Measurements from ENCODE around the gene PSPH.
"Not testable (repeated sequence)": the region's sequence is repeated elsewhere in the genome, so short reads cannot be mapped to it uniquely, and the experiment has no call there.

The PSPH gene

DNA sequence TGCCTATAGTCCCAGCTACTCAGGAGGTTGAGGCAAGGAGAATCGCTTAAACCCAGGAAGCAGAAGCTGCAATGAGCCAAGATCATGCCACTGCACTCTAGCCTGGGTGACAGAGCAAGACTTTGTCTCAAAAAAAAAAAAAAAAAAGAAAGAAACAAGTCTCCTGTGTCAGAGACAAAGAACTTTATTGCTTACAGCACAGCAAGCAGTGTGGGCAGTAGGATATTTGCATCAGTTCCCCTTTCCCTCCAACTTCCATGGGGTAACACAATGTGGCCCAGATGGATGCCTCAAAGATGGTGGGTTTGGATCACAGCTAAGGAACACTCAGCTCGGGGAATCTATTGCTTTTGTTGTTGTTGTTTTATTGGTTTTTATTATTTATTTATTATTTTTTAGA lies 5.5 kb downstream of the PSPH start:
- not testable (repeated sequence) for H3K27ac ChIP-seq (ENCODE audit: low read depth, low read length); H2BK120ac ChIP-seq (ENCODE audit: low read depth, low read length); DNase-seq; H3K36me3 ChIP-seq (ENCODE audit: control insufficient read depth, insufficient read depth, low read length); H2BK5ac ChIP-seq (ENCODE audit: low read length); H3K9ac ChIP-seq (ENCODE audit: low read length); H2BK15ac ChIP-seq (replicated peaks; ENCODE audit: low read depth); H3K79me1 ChIP-seq (ENCODE audit: low read length); H3K56ac ChIP-seq (ENCODE audit: low read length); H3K23ac ChIP-seq (ENCODE audit: low read length); H3K18ac ChIP-seq (ENCODE audit: low read length); H4K5ac ChIP-seq (ENCODE audit: low read length); H2AK5ac ChIP-seq (ENCODE audit: low read length); H3K4me2 ChIP-seq (ENCODE audit: low read length); H3K4me1 ChIP-seq (ENCODE audit: control insufficient read depth, low read depth, low read length); H3K4me3 ChIP-seq (ENCODE audit: low read length); H3K27me3 ChIP-seq (ENCODE audit: insufficient read depth, low read length, poor library complexity); H3K4ac ChIP-seq (ENCODE audit: low read depth, low read length); H4K8ac ChIP-seq (ENCODE audit: low read depth, low read length); H3K79me2 ChIP-seq (ENCODE audit: control insufficient read depth, insufficient read depth, low read length)
- WGBS (ENCODE audit: extremely low coverage, insufficient coverage, low lambda C conversion rate), result no CpG with 5 or more reads among the region's 2 CpGs

GRCh38 chr7:56040730-56041129 lies 10.5 kb downstream of the PSPH start:
- H2BK15ac ChIP-seq (replicated peaks; ENCODE audit: low read depth), result no peak overlapping the region
- H3K18ac ChIP-seq (ENCODE audit: low read length), result no peak overlapping the region
- no peak overlapping the region for H2BK5ac ChIP-seq (ENCODE audit: low read length)
- H3K79me1 ChIP-seq (ENCODE audit: low read length), result no peaks in the 10 kb centered on the region
- no peak for DNase-seq
- WGBS (ENCODE audit: extremely low coverage, insufficient coverage, low lambda C conversion rate), result no CpG with 5 or more reads among the region's 3 CpGs
- H3K4ac ChIP-seq (ENCODE audit: low read depth, low read length), result no peak overlapping the region
- H2AK5ac ChIP-seq (ENCODE audit: low read length), result no peak overlapping the region
- H3K4me2 ChIP-seq (ENCODE audit: low read length), result no peak overlapping the region
- peaks cover 2% of the 10 kb centered on the region for H3K27me3 ChIP-seq (ENCODE audit: insufficient read depth, low read length, poor library complexity)
- no peaks in the 10 kb centered on the region for H3K36me3 ChIP-seq (ENCODE audit: control insufficient read depth, insufficient read depth, low read length)
- H3K23ac ChIP-seq (ENCODE audit: low read length), result no peak overlapping the region
- H3K79me2 ChIP-seq (ENCODE audit: control insufficient read depth, insufficient read depth, low read length), result no peaks in the 10 kb centered on the region
- no peak overlapping the region for H4K5ac ChIP-seq (ENCODE audit: low read length)
- no peak overlapping the region for H3K27ac ChIP-seq (ENCODE audit: low read depth, low read length)
- H3K56ac ChIP-seq (ENCODE audit: low read length), result no peak overlapping the region
- H3K9ac ChIP-seq (ENCODE audit: low read length), result no peak overlapping the region
- H3K4me1 ChIP-seq (ENCODE audit: control insufficient read depth, low read depth, low read length), result no peaks in the 10 kb centered on the region
- no peak overlapping the region for H2BK120ac ChIP-seq (ENCODE audit: low read depth, low read length)
- no peak overlapping the region for H3K4me3 ChIP-seq (ENCODE audit: low read length)
- H4K8ac ChIP-seq (ENCODE audit: low read depth, low read length), result no peak overlapping the region

DNA sequence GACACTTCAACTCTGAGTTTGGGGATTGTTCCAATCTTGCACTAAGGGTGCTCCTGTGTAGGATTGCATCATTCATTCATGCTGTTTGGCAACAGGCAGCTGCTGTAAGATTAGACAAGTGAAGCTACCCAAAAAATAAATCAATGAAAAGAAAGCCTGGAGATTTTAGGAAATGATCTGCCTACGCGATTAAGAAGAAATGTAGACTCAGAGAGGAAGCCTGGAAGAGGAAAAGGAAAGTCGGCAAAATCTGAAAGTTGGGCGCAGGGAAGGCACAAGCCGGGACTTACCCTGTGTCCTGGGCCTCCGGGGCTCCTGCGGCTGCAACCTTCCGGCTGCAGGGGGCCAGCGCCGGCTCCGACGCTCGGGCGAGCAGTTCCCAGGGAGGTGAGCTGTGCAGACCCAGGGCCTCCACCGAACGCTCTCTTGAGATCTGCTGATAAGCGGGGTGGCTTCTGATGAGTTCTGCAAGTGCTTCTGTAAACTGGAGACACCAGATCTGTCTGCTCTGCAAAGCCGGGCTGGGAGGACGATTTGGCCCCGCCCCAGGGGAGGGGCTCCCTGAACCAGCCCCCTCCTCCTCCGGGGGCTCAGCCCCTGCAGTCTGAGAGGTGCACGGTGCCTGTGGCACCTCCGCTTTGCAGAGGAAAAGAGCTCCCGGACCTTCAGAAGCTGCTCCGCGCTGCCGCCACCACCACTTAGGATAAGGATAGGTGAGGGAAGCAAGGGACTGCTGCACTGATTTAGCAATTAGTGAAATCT lies 17.4 kb downstream of the PSPH start:
- no peaks in the 10 kb centered on the region for H3K4me1 ChIP-seq (ENCODE audit: control insufficient read depth, low read depth, low read length)
- H2BK5ac ChIP-seq (ENCODE audit: low read length), result no peak overlapping the region
- peak overlapping the region; percentile 68 for H3K9ac ChIP-seq (ENCODE audit: low read length)
- H3K79me2 ChIP-seq (ENCODE audit: control insufficient read depth, insufficient read depth, low read length), result peaks cover 6% of the 10 kb centered on the region
- peak overlapping the region; percentile 56 for H3K4me2 ChIP-seq (ENCODE audit: low read length)
- H4K5ac ChIP-seq (ENCODE audit: low read length), result no peak overlapping the region
- H3K56ac ChIP-seq (ENCODE audit: low read length), result peak overlapping the region; percentile 81
- WGBS (ENCODE audit: extremely low coverage, insufficient coverage, low lambda C conversion rate), result no CpG with 5 or more reads among the region's 27 CpGs
- H3K36me3 ChIP-seq (ENCODE audit: control insufficient read depth, insufficient read depth, low read length), result peaks cover 2% of the 10 kb centered on the region
- H3K79me1 ChIP-seq (ENCODE audit: low read length), result peaks cover 4% of the 10 kb centered on the region
- H2BK15ac ChIP-seq (replicated peaks; ENCODE audit: low read depth), result no peak overlapping the region
- DNase-seq, result peak; percentile 98
- no peak overlapping the region for H4K8ac ChIP-seq (ENCODE audit: low read depth, low read length)
- H3K4me3 ChIP-seq (ENCODE audit: low read length), result peak overlapping the region; percentile 38
- H3K4ac ChIP-seq (ENCODE audit: low read depth, low read length), result no peak overlapping the region
- no peaks in the 10 kb centered on the region for H3K27me3 ChIP-seq (ENCODE audit: insufficient read depth, low read length, poor library complexity)
- peak overlapping the region; percentile 88 for H3K27ac ChIP-seq (ENCODE audit: low read depth, low read length)
- H3K18ac ChIP-seq (ENCODE audit: low read length), result peak overlapping the region; percentile 85
- H2BK120ac ChIP-seq (ENCODE audit: low read depth, low read length), result no peak overlapping the region
- H2AK5ac ChIP-seq (ENCODE audit: low read length), result no peak overlapping the region
- no peak overlapping the region for H3K23ac ChIP-seq (ENCODE audit: low read length)

GRCh38 chr7:56032578-56032977 lies 18.7 kb downstream of the PSPH start:
- not testable (repeated sequence) for H2BK120ac ChIP-seq (ENCODE audit: low read depth, low read length); H4K5ac ChIP-seq (ENCODE audit: low read length); H2BK5ac ChIP-seq (ENCODE audit: low read length); H3K4me1 ChIP-seq (ENCODE audit: control insufficient read depth, low read depth, low read length); H2AK5ac ChIP-seq (ENCODE audit: low read length); H3K23ac ChIP-seq (ENCODE audit: low read length); H3K4me3 ChIP-seq (ENCODE audit: low read length); H3K36me3 ChIP-seq (ENCODE audit: control insufficient read depth, insufficient read depth, low read length); H3K4me2 ChIP-seq (ENCODE audit: low read length); H3K79me1 ChIP-seq (ENCODE audit: low read length); H3K9ac ChIP-seq (ENCODE audit: low read length); DNase-seq; H3K56ac ChIP-seq (ENCODE audit: low read length); H3K27ac ChIP-seq (ENCODE audit: low read depth, low read length); H2BK15ac ChIP-seq (replicated peaks; ENCODE audit: low read depth); H4K8ac ChIP-seq (ENCODE audit: low read depth, low read length); H3K4ac ChIP-seq (ENCODE audit: low read depth, low read length); H3K27me3 ChIP-seq (ENCODE audit: insufficient read depth, low read length, poor library complexity); H3K79me2 ChIP-seq (ENCODE audit: control insufficient read depth, insufficient read depth, low read length); H3K18ac ChIP-seq (ENCODE audit: low read length)
- WGBS (ENCODE audit: extremely low coverage, insufficient coverage, low lambda C conversion rate), result no CpG with 5 or more reads among the region's 7 CpGs

DNA sequence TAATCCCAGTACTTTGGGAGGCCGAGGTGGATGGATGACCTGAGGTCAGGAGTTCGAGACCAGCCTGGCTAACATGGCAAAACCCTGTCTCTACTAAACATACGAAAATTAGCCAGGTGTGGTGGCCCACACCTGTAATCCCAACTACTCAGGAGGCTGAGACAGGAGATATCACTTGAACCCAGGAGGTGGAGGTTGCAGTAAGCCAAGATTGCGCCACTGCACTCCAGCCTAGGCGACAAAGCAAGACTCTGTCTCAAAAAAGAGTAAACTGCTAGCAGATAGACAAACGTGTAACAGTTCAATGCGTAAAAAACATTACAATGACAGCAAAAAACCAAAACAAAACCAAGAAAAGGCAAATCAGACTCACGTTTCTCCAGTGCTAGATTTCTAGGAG lies 19.7 kb downstream of the PSPH start:
- H3K27ac ChIP-seq (ENCODE audit: low read depth, low read length); H3K79me2 ChIP-seq (ENCODE audit: control insufficient read depth, insufficient read depth, low read length); H3K4me1 ChIP-seq (ENCODE audit: control insufficient read depth, low read depth, low read length); H3K4ac ChIP-seq (ENCODE audit: low read depth, low read length); H3K23ac ChIP-seq (ENCODE audit: low read length); H4K8ac ChIP-seq (ENCODE audit: low read depth, low read length); H3K79me1 ChIP-seq (ENCODE audit: low read length); H3K18ac ChIP-seq (ENCODE audit: low read length); H2BK5ac ChIP-seq (ENCODE audit: low read length); H3K36me3 ChIP-seq (ENCODE audit: control insufficient read depth, insufficient read depth, low read length); H3K4me3 ChIP-seq (ENCODE audit: low read length); H2AK5ac ChIP-seq (ENCODE audit: low read length); H4K5ac ChIP-seq (ENCODE audit: low read length); H2BK15ac ChIP-seq (replicated peaks; ENCODE audit: low read depth); H2BK120ac ChIP-seq (ENCODE audit: low read depth, low read length); H3K27me3 ChIP-seq (ENCODE audit: insufficient read depth, low read length, poor library complexity); DNase-seq; H3K9ac ChIP-seq (ENCODE audit: low read length): not testable (repeated sequence)
- Histone ChIP-seq H3K56ac (ENCODE audit: low read length) (peak overlapping the region; percentile 34), H3K4me2 (ENCODE audit: low read length) (peak overlapping the region; percentile 8)
- no CpG with 5 or more reads among the region's 8 CpGs for WGBS (ENCODE audit: extremely low coverage, insufficient coverage, low lambda C conversion rate)

GRCh38 chr7:56030340-56030739 lies 20.9 kb downstream of the PSPH start:
- Histone ChIP-seq H3K9ac (ENCODE audit: low read length) (no peak overlapping the region), H3K79me2 (ENCODE audit: control insufficient read depth, insufficient read depth, low read length) (peaks cover 6% of the 10 kb centered on the region), H4K8ac (ENCODE audit: low read depth, low read length) (no peak overlapping the region), H3K27ac (ENCODE audit: low read depth, low read length) (no peak overlapping the region), H3K36me3 (ENCODE audit: control insufficient read depth, insufficient read depth, low read length) (peaks cover 2% of the 10 kb centered on the region), H3K23ac (ENCODE audit: low read length) (no peak overlapping the region), H3K18ac (ENCODE audit: low read length) (no peak overlapping the region), H2AK5ac (ENCODE audit: low read length) (no peak overlapping the region), H3K56ac (ENCODE audit: low read length) (no peak overlapping the region), H3K4me3 (ENCODE audit: low read length) (no peak overlapping the region), H2BK120ac (ENCODE audit: low read depth, low read length) (no peak overlapping the region), H3K4me1 (ENCODE audit: control insufficient read depth, low read depth, low read length) (no peaks in the 10 kb centered on the region), H3K4ac (ENCODE audit: low read depth, low read length) (no peak overlapping the region), H3K4me2 (ENCODE audit: low read length) (no peak overlapping the region), H2BK5ac (ENCODE audit: low read length) (no peak overlapping the region), H4K5ac (ENCODE audit: low read length) (no peak overlapping the region), H2BK15ac (replicated peaks; ENCODE audit: low read depth) (no peak overlapping the region), H3K79me1 (ENCODE audit: low read length) (peaks cover 6% of the 10 kb centered on the region), H3K27me3 (ENCODE audit: insufficient read depth, low read length, poor library complexity) (no peaks in the 10 kb centered on the region)
- DNase-seq, result no peak
- WGBS (ENCODE audit: extremely low coverage, insufficient coverage, low lambda C conversion rate), result no CpG with 5 or more reads among the region's 8 CpGs
